GM12864 (cell line): Measurements from ENCODE around the gene FAM184B.
"Not testable (repeated sequence)": the region's sequence is repeated elsewhere in the genome, so short reads cannot be mapped to it uniquely, and the experiment has no call there.

Experiments used
- DNase-seq: peaks from one replicate; pipeline ENCODE4 v3.0.0-alpha.2; 2011; ENCODE audit warnings: low read depth
- H3K4me3 ChIP-seq: 2 replicates; pipeline ENCODE4 v1.5.1; 2011; ENCODE audit warnings: mild to moderate bottlenecking, low read depth, low read length, control low read depth
- TF ChIP-seq, protein P1 (sequence below): IDR thresholded peaks from 2 replicates; pipeline ENCODE4 v1.5.1; 2011; ENCODE audit warnings: low read depth, mild to moderate bottlenecking, moderate library complexity, low read length, control low read depth, inconsistent platforms; ENCODE audit errors: missing control alignments

FAM184B gene

GRCh38 chr4:17688011-17688441, 93.4 kb downstream of the FAM184B start:
- TF ChIP-seq, protein P1, sequence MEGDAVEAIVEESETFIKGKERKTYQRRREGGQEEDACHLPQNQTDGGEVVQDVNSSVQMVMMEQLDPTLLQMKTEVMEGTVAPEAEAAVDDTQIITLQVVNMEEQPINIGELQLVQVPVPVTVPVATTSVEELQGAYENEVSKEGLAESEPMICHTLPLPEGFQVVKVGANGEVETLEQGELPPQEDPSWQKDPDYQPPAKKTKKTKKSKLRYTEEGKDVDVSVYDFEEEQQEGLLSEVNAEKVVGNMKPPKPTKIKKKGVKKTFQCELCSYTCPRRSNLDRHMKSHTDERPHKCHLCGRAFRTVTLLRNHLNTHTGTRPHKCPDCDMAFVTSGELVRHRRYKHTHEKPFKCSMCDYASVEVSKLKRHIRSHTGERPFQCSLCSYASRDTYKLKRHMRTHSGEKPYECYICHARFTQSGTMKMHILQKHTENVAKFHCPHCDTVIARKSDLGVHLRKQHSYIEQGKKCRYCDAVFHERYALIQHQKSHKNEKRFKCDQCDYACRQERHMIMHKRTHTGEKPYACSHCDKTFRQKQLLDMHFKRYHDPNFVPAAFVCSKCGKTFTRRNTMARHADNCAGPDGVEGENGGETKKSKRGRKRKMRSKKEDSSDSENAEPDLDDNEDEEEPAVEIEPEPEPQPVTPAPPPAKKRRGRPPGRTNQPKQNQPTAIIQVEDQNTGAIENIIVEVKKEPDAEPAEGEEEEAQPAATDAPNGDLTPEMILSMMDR, result no peak

DNA sequence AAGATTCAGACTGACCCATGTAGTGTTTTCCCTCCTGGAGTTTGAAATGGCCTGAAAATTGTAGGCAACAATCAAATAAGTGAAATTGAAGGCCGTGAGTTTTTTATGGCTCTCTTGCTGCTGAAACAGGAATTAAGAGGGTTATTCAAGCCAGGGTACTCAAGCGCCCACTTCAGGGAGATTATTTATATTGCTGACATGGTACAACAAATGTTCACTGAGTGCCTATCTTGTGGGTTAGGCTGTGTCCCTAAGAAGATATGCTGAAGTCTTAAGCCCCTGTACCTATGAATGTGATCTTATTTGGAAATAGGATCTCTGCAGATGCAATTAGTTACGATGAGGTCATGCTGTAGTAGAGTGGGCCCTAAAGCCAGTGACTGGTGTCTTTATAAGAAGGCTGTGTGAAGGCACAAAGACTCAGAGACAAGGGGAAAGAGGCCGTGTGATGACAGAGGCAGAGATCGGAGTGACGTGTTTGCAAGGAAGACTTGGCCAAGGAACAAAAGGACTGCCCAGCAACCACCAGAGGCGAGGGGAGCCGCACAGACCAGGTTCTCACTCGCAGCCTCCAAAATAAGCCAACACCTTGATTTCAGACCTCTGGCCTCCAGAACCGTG, 94.1 kb downstream of the FAM184B start:
- DNase-seq, result no peak
- TF ChIP-seq, protein P1, result no peak

More at GRCh38 chr4:17688011-17688441, 93.4 kb downstream of the FAM184B start:
- H3K4me3 ChIP-seq, result no peak overlapping the region
- DNase-seq, result no peak

GRCh38 chr4:17684648-17685047, 96.8 kb downstream of the FAM184B start:
- DNase-seq, H3K4me3 ChIP-seq: not testable (repeated sequence)

More for the DNA sequence above, 94.1 kb downstream of the FAM184B start:
- H3K4me3 ChIP-seq, result no peak overlapping the region

- no peak overlapping the region for H3K4me3 ChIP-seq
- TF ChIP-seq, protein P1, result no peak
- DNase-seq, result no peak
Observed at GRCh38 chr4:17682222-17682566, 99.2 kb downstream of the FAM184B start.

DNA sequence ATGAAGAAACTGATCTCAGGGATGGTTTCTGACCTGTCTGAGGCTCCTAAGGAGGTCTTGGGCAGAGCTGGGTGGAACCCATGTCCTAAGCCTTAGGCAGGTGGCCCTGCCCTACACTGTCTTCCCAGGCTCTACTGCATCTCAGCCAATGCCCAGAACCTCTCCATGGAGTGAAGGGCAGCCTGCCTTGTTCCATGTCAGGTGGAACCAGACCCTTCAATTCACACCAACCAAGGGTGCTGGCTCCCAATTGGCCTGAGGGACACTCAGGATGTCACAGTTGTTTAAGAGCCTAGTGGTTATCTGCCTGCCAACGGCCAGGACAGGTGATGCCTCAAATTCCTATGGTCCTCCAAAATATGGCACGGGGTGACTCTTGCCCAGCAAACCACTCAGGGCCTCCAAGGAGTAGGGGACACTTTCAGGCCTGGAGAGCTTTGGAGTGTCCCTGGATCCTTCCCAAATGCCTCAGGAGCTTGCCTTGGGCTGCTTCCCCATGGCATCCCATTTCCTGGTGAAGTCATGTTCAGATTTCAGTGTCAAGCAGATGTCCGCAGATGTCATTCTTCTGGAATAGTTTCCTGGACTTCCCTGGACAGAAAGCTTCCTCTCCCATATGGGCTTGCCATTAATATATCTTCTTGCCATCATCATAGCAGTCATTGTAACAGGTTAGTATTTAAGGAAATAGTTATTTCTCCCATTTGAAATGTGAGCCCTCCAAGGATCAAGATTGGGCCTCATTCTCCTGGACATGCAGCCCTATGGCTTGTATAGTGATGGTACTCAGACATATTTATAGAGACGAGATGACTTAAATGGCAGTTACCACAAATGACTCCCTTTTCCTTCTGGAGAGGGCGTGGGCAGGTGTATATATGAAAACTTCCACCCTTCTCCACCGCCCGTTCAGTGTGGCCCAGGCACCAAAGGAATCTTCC, 99.9 kb downstream of the FAM184B start:
- no peak overlapping the region for H3K4me3 ChIP-seq
- TF ChIP-seq, protein P1, result no peak
- no peak for DNase-seq

DNA sequence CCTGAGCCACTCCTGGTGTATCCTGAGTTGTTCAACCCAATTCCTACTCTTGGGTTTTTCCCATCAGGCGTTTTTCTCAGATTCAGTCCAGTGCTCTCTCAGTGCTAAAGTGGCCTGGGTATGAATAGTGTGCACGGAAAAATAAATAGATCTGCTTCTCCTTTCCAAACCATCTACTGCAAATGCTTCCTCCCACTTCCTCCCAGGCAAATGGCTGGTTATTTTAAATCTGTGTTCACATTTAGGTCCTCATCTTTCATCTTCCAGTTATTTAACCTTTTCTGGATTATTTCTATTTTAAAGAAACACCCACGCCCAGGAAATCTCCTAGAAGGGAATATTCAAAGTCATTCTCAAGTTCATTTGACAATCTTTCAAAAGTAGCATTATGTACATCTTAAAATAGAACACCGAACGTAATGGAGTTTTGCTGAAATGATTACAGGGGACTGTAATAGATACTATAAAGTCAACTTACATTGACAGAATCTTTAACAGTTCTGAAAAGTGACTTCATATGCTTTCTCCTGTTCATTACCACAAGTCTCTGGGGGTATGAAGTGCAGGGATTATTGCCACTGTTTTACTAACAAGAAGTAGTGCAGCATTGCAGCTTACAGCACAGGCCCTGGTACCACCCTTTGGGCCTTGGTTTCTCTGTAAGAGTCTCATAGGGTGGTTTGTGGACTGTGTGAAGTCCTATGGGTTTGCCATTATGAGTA, 100.7 kb downstream of the FAM184B start:
- DNase-seq, result no peak
- TF ChIP-seq, protein P1, result no peak
- no peak overlapping the region for H3K4me3 ChIP-seq

DNA sequence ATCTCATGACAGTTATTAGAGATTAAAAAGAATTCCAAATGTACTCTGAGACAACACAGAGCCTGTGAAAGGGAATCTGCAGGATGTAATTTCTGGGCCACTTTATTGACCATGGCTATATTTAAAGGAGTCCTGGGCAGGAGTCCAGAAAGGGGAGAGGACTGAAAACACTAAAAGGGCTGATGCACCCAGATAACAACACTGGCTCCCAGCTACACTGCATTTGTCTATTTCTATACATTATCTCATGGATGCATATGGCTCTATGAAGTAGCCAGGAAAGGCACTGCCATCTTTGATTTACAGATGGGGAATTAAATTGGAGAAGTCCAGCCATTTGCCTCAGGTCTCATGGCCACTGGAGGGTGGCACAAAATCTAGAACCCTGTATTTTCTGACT, 111.0 kb downstream of the FAM184B start:
- no peak overlapping the region for H3K4me3 ChIP-seq
- no peak for DNase-seq
- TF ChIP-seq, protein P1, result no peak
